K562 (cell line): ENCODE data around the gene UBR4.

Experiments used
- BHLHE40 ChIP-seq: IDR thresholded peaks from 2 replicates; pipeline ENCODE4 v1.6.1; 2011; ENCODE audit warnings: low read length, improper control_type of control experiment
- CEBPB ChIP-seq: fragments of 450-650 bp; IDR thresholded peaks from 2 replicates; pipeline ENCODE4 v1.6.1; 2016; ENCODE audit warnings: missing genetic modification characterization, missing compliant biosample characterization
- ESRRA ChIP-seq: fragments of 450-650 bp; IDR thresholded peaks from 2 replicates; pipeline ENCODE4 v1.6.1; 2014; ENCODE audit warnings: low read depth, mild to moderate bottlenecking, moderate library complexity, borderline replicate concordance
- NBN ChIP-seq: fragments of 450-650 bp; IDR thresholded peaks from 2 replicates; pipeline ENCODE4 v1.6.1; 2016; ENCODE audit warnings: low read depth, mild to moderate bottlenecking
- POLR2AphosphoS5 ChIP-seq: IDR thresholded peaks from 2 replicates; pipeline ENCODE4 v1.6.1; 2011; ENCODE audit warnings: mild to moderate bottlenecking, low read depth, low read length, moderate library complexity; ENCODE audit not compliant: control insufficient read depth, insufficient read depth
- RFX5 ChIP-seq: IDR thresholded peaks from 2 replicates; pipeline ENCODE4 v1.6.1; 2011; ENCODE audit warnings: low read depth, mild to moderate bottlenecking, improper control_type of control experiment, low read length
- ZZZ3 ChIP-seq: fragments of 450-650 bp; IDR thresholded peaks from 2 replicates; pipeline ENCODE4 v1.6.1; 2016; ENCODE audit warnings: antibody characterized with exemption, mild to moderate bottlenecking, moderate library complexity
- TF ChIP-seq, protein P1 (sequence below): sonication (generic); formaldehyde crosslinking; IDR thresholded peaks from 2 replicates; pipeline ENCODE4 v1.8.0; 2022; ENCODE audit warnings: mild to moderate bottlenecking, missing genetic modification reagents
- TF ChIP-seq, protein P2 (sequence below): fragments of 250-450 bp; sonication (Bioruptor Pico); IDR thresholded peaks from 2 replicates; pipeline ENCODE4 v1.5.0; 2020; ENCODE audit warnings: mild to moderate bottlenecking, borderline replicate concordance
- TF ChIP-seq, protein P3 (sequence below), 3 experiments: IDR thresholded peaks in 2 of 3; conservative IDR thresholded peaks in 1 of 3; 2 replicates each; pipeline ENCODE4 v1.5.1; 2011 to 2012; ENCODE audit warnings: low read length in 3 of 3, mild to moderate bottlenecking in 3 of 3, control low read depth in 2 of 3, improper control_type of control experiment in 1 of 3, inconsistent platforms in 1 of 3, low read depth in 1 of 3, mixed read lengths in 1 of 3, moderate library complexity in 1 of 3; ENCODE audit not compliant: insufficient read depth in 2 of 3

DNA sequence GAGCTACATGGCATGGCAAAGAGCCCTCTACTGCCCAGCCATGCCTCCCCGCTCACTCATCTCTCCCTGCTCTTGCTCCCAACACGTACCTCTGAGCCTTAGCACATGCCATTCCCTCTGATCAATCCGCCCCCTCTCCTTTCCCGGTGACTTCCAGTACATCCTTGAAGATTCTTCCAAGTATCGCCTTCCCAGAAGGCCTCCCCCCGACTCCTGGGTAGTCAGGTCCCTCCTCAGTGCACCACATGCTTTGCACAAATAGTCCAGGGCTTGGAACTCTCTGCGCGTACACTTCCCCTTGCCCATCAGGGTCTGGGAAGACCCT is 176.6 kb downstream of the UBR4 start:
- TF ChIP-seq, protein P1, sequence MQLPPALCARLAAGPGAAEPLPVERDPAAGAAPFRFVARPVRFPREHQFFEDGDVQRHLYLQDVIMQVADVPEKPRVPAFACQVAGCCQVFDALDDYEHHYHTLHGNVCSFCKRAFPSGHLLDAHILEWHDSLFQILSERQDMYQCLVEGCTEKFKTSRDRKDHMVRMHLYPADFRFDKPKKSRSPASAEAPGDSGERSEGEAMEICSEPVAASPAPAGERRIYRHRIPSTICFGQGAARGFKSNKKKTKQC (CRISPR knock-in tag), result no peak
- TF ChIP-seq POLR2AphosphoS5 (no peak), CEBPB (tag) (no peak), RFX5 (no peak), ZZZ3 (no peak), ESRRA (no peak), NBN (no peak), BHLHE40 (no peak)
- TF ChIP-seq, protein P2, sequence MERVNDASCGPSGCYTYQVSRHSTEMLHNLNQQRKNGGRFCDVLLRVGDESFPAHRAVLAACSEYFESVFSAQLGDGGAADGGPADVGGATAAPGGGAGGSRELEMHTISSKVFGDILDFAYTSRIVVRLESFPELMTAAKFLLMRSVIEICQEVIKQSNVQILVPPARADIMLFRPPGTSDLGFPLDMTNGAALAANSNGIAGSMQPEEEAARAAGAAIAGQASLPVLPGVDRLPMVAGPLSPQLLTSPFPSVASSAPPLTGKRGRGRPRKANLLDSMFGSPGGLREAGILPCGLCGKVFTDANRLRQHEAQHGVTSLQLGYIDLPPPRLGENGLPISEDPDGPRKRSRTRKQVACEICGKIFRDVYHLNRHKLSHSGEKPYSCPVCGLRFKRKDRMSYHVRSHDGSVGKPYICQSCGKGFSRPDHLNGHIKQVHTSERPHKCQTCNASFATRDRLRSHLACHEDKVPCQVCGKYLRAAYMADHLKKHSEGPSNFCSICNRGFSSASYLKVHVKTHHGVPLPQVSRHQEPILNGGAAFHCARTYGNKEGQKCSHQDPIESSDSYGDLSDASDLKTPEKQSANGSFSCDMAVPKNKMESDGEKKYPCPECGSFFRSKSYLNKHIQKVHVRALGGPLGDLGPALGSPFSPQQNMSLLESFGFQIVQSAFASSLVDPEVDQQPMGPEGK (CRISPR knock-in tag), result no peak
- TF ChIP-seq, protein P3, sequence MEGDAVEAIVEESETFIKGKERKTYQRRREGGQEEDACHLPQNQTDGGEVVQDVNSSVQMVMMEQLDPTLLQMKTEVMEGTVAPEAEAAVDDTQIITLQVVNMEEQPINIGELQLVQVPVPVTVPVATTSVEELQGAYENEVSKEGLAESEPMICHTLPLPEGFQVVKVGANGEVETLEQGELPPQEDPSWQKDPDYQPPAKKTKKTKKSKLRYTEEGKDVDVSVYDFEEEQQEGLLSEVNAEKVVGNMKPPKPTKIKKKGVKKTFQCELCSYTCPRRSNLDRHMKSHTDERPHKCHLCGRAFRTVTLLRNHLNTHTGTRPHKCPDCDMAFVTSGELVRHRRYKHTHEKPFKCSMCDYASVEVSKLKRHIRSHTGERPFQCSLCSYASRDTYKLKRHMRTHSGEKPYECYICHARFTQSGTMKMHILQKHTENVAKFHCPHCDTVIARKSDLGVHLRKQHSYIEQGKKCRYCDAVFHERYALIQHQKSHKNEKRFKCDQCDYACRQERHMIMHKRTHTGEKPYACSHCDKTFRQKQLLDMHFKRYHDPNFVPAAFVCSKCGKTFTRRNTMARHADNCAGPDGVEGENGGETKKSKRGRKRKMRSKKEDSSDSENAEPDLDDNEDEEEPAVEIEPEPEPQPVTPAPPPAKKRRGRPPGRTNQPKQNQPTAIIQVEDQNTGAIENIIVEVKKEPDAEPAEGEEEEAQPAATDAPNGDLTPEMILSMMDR (IDR thresholded peaks at IDR 0.05 in 2 of 3, conservative IDR thresholded peaks at IDR 0.05 in 1 of 3; ENCODE audit: insufficient read depth in 2 of 3, low read depth in 1 of 3, low read length in 3 of 3), result no peak
